WTC11 (cell line): ENCODE data around the gene FGD5. TPM values are rescaled to one million over a fixed set of nuclear protein-coding genes. Genes with fewer than 3 reads are reported as not detected.

Experiments
- ATAC-seq: fragments of 200-7000 bp; cut with Tn5 transposase; 2 replicates; pipeline ENCODE4 v1.10.0; 2021; ENCODE audit warnings: mild to moderate bottlenecking, moderate library complexity
- CTCF ChIA-PET: fragments of 300-600 bp; sonication (Branson Sonifier 250); formaldehyde crosslinking; loops from one replicate; lab custom pipeline; 2021; ENCODE audit warnings: antibody characterized with exemption; lab: Charles Lee
- POLR2A ChIA-PET: fragments of 350-600 bp; sonication (Branson Sonifier 250); formaldehyde crosslinking; loops from one replicate; lab custom pipeline; 2021; ENCODE audit warnings: antibody characterized with exemption; lab: Charles Lee
- DNase-seq: peaks from one replicate; pipeline ENCODE4 v3.0.0; 2021; ENCODE audit warnings: low spot score
- H3K27ac Mint-ChIP-seq: 2 replicates; pipeline ENCODE4 v1.8.0; 2021; ENCODE audit warnings: mixed read lengths
- H3K27me3 Mint-ChIP-seq: 2 replicates; pipeline ENCODE4 v1.8.0; 2021; ENCODE audit warnings: low read depth, mild to moderate bottlenecking, moderate library complexity, mixed read lengths
- H3K36me3 Mint-ChIP-seq: 2 replicates; pipeline ENCODE4 v1.8.0; 2021; ENCODE audit warnings: mixed read lengths
- H3K4me1 Mint-ChIP-seq: 2 replicates; pipeline ENCODE4 v1.8.0; 2022; ENCODE audit warnings: mixed read lengths
- H3K4me3 Mint-ChIP-seq: 2 replicates; pipeline ENCODE4 v1.8.0; 2021; ENCODE audit warnings: mild to moderate bottlenecking, moderate library complexity, mixed read lengths
- H3K9me3 Mint-ChIP-seq: 2 replicates; pipeline ENCODE4 v1.8.0; 2021; ENCODE audit warnings: mixed read lengths
- CREB1 ChIP-seq: sonication (generic); formaldehyde crosslinking; IDR thresholded peaks from 2 replicates; pipeline ENCODE4 v1.8.0; 2023; ENCODE audit warnings: mild to moderate bottlenecking, missing genetic modification reagents
- E2F4 ChIP-seq: sonication (generic); formaldehyde crosslinking; IDR thresholded peaks from 2 replicates; pipeline ENCODE4 v1.8.1; 2022; ENCODE audit warnings: low read depth, mild to moderate bottlenecking, moderate library complexity, missing genetic modification reagents, borderline replicate concordance
- FOXJ3 ChIP-seq: sonication (generic); formaldehyde crosslinking; IDR thresholded peaks from 2 replicates; pipeline ENCODE4 v1.9.0; 2021; ENCODE audit warnings: missing genetic modification reagents, mild to moderate bottlenecking, borderline replicate concordance
- GTF2I ChIP-seq: fragments of 250-450 bp; sonication (Bioruptor Pico); conservative IDR thresholded peaks from 2 replicates; pipeline ENCODE4 v1.4.0; 2021; ENCODE audit warnings: mild to moderate bottlenecking
- HMGA2 ChIP-seq: fragments of 250-450 bp; sonication (Bioruptor Pico); IDR thresholded peaks from 2 replicates; pipeline ENCODE4 v1.4.0; 2021; ENCODE audit warnings: mild to moderate bottlenecking, moderate library complexity
- IRF1 ChIP-seq: sonication (generic); formaldehyde crosslinking; IDR thresholded peaks from 2 replicates; pipeline ENCODE4 v1.8.0; 2023; ENCODE audit warnings: missing genetic modification reagents
- KAT7 ChIP-seq: sonication (generic); formaldehyde crosslinking; IDR thresholded peaks from 2 replicates; pipeline ENCODE4 v1.8.1; 2023; ENCODE audit warnings: missing genetic modification reagents, mild to moderate bottlenecking, borderline replicate concordance
- MYBL2 ChIP-seq: sonication (generic); formaldehyde crosslinking; IDR thresholded peaks from 2 replicates; pipeline ENCODE4 v1.8.1; 2023; ENCODE audit warnings: mild to moderate bottlenecking, moderate library complexity, missing genetic modification reagents
- TCF7 ChIP-seq: sonication (generic); formaldehyde crosslinking; IDR thresholded peaks from 2 replicates; pipeline ENCODE4 v1.8.0; 2022; ENCODE audit warnings: mild to moderate bottlenecking, low read depth, missing genetic modification reagents, moderate library complexity
- TEAD1 ChIP-seq: sonication (generic); formaldehyde crosslinking; IDR thresholded peaks from 2 replicates; pipeline ENCODE4 v1.8.0; 2022; ENCODE audit warnings: mild to moderate bottlenecking, missing genetic modification reagents
- USF2 ChIP-seq: sonication (generic); formaldehyde crosslinking; IDR thresholded peaks from 2 replicates; pipeline ENCODE4 v1.8.1; 2023; ENCODE audit warnings: mild to moderate bottlenecking, missing genetic modification reagents, moderate library complexity
- ZNF232 ChIP-seq: sonication (generic); formaldehyde crosslinking; IDR thresholded peaks from 2 replicates; pipeline ENCODE4 v1.8.0; 2022; ENCODE audit warnings: mild to moderate bottlenecking, missing genetic modification reagents
- ZNF317 ChIP-seq: sonication (generic); formaldehyde crosslinking; IDR thresholded peaks from 2 replicates; pipeline ENCODE4 v1.8.1; 2023; ENCODE audit warnings: low read depth, mild to moderate bottlenecking, moderate library complexity, missing genetic modification reagents, borderline replicate concordance
- ZNF396 ChIP-seq: fragments of 250-450 bp; sonication (Bioruptor Pico); IDR thresholded peaks from 2 replicates; pipeline ENCODE4 v1.8.0; 2021; ENCODE audit warnings: mild to moderate bottlenecking, moderate library complexity, borderline replicate concordance
- ZNF416 ChIP-seq: fragments of 250-450 bp; sonication (Bioruptor Pico); IDR thresholded peaks from 2 replicates; pipeline ENCODE4 v1.9.0; 2021; ENCODE audit warnings: mild to moderate bottlenecking, inconsistent platforms
- ZNF512 ChIP-seq: sonication (generic); formaldehyde crosslinking; IDR thresholded peaks from 2 replicates; pipeline ENCODE4 v1.8.1; 2022; ENCODE audit warnings: missing genetic modification reagents, borderline replicate concordance
- total RNA-seq: library from RNA; stranded (reverse); gene quantifications from 3 replicates; pipeline ENCODE4 v1.2.3, GENCODE V29; 2021
- TF ChIP-seq, protein P1 (sequence below): sonication (generic); formaldehyde crosslinking; IDR thresholded peaks from 2 replicates; pipeline ENCODE4 v1.8.0; 2023; ENCODE audit warnings: missing genetic modification reagents, mild to moderate bottlenecking, borderline replicate concordance

Gene FGD5
- total RNA-seq, 1 experiment from 2014 or later: 18.3 TPM

GRCh38 chr3:14875411-14876175 is 56.8 kb downstream of the FGD5 start:
- Mint-ChIP-seq H3K4me1 (peaks cover 11% of the 10 kb centered on the region), H3K4me3 (no peak overlapping the region), H3K27me3 (no peaks in the 10 kb centered on the region), H3K36me3 (no peaks in the 10 kb centered on the region), H3K9me3 (no peaks in the 10 kb centered on the region), H3K27ac (no peak overlapping the region)
- ATAC-seq: no peak
- no peak for DNase-seq
- ChIA-PET POLR2A (interaction anchor here (0.9 to 1.2 kb wide), 2 partner anchors 13 to 15 kb away, joined by 3 to 4 read pairs; no protein-coding TSS in a partner anchor), CTCF (interaction anchor here (0.6 to 2.8 kb wide), 3 partner anchors 12 to 1404 kb away, joined by 4 to 17 read pairs (median 6); no protein-coding TSS in a partner anchor)
- TF ChIP-seq GTF2I (CRISPR knock-in tag) (no peak), IRF1 (no peak), TEAD1 (no peak), KAT7 (CRISPR knock-in tag) (no peak), MYBL2 (CRISPR knock-in tag) (no peak), HMGA2 (CRISPR knock-in tag) (no peak), USF2 (CRISPR knock-in tag) (no peak), CREB1 (CRISPR knock-in tag) (no peak), FOXJ3 (CRISPR knock-in tag) (no peak), E2F4 (CRISPR knock-in tag) (no peak), ZNF416 (no peak), ZNF396 (no peak), ZNF232 (no peak), ZNF317 (no peak), ZNF512 (no peak), TCF7 (CRISPR knock-in tag) (no peak)
- TF ChIP-seq, protein P1, sequence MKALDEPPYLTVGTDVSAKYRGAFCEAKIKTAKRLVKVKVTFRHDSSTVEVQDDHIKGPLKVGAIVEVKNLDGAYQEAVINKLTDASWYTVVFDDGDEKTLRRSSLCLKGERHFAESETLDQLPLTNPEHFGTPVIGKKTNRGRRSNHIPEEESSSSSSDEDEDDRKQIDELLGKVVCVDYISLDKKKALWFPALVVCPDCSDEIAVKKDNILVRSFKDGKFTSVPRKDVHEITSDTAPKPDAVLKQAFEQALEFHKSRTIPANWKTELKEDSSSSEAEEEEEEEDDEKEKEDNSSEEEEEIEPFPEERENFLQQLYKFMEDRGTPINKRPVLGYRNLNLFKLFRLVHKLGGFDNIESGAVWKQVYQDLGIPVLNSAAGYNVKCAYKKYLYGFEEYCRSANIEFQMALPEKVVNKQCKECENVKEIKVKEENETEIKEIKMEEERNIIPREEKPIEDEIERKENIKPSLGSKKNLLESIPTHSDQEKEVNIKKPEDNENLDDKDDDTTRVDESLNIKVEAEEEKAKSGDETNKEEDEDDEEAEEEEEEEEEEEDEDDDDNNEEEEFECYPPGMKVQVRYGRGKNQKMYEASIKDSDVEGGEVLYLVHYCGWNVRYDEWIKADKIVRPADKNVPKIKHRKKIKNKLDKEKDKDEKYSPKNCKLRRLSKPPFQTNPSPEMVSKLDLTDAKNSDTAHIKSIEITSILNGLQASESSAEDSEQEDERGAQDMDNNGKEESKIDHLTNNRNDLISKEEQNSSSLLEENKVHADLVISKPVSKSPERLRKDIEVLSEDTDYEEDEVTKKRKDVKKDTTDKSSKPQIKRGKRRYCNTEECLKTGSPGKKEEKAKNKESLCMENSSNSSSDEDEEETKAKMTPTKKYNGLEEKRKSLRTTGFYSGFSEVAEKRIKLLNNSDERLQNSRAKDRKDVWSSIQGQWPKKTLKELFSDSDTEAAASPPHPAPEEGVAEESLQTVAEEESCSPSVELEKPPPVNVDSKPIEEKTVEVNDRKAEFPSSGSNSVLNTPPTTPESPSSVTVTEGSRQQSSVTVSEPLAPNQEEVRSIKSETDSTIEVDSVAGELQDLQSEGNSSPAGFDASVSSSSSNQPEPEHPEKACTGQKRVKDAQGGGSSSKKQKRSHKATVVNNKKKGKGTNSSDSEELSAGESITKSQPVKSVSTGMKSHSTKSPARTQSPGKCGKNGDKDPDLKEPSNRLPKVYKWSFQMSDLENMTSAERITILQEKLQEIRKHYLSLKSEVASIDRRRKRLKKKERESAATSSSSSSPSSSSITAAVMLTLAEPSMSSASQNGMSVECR (CRISPR knock-in tag): no peak
